Measurements from ENCODE around the gene TMEM130. TPM values are rescaled to one million over a fixed set of nuclear protein-coding genes. Genes with fewer than 3 reads are reported as not detected.

The TMEM130 gene
- 37.0 and 74.7 TPM in 2 replicates for polyA plus RNA-seq

GRCh38 chr7:98869597-98870120, at the start of gene TMEM130:
Gene TMEM130, minus strand, starts transcription at chr7:98870014. Its CDS starts 153 bp downstream, at chr7:98869861.

GRCh38 chr7:98878365-98879197, 8.8 kb upstream of the TMEM130 start, which contains the start of gene TRRAP:
Gene TRRAP, plus strand, starts transcription at chr7:98878532. Its CDS starts 2,619 bp downstream, at chr7:98881151.

Other genes starting within 250 kb of the TMEM130 start
- gene TRRAP, start 8.5 kb upstream of the TMEM130 start, polyA plus RNA-seq, result 2.4 and 3.3 TPM in 2 replicates

Data from Purkinje cell (primary cell).